GM12878 (cell line): ENCODE data around the gene METAP1. TPM values are rescaled to one million over a fixed set of nuclear protein-coding genes. Genes with fewer than 3 reads are reported as not detected.

Source experiments
- ATAC-seq: fragments of 200-7000 bp; cut with Tn5 transposase; 3 replicates; pipeline ENCODE4 v1.9.1; 2020; ENCODE audit warnings: mild to moderate bottlenecking, moderate library complexity
- BruUV-seq: library from RNA; stranded (reverse); fragments of 400-500 nt; replicated peaks from 2 replicates; lab custom pipeline; 2021; lab: Mats Ljungman, UMichigan
- CTCF ChIA-PET: fragments of 300-600 bp; sonication (Branson Sonifier 250); formaldehyde crosslinking; extraction: SDS; loops from one replicate; lab custom pipeline; 2021; ENCODE audit warnings: inconsistent platforms; lab: Yijun Ruan, JAX
- POLR2A ChIA-PET: fragments of 350-600 bp; formaldehyde crosslinking; extraction: SDS; loops from one replicate; lab custom pipeline; 2021; ENCODE audit warnings: inconsistent platforms; lab: Charles Lee
- RAD21 ChIA-PET: fragments of 300-600 bp; sonication (Branson Sonifier 250); formaldehyde crosslinking; loops from one replicate; lab custom pipeline; 2023; ENCODE audit warnings: antibody characterized with exemption; ENCODE audit not compliant: unreplicated experiment; lab: Charles Lee
- SMC1A ChIA-PET: fragments of 300-600 bp; sonication (Branson Sonifier 250); formaldehyde crosslinking; loops from one replicate; lab custom pipeline; 2023; ENCODE audit not compliant: unreplicated experiment, uncharacterized antibody; lab: Charles Lee
- DNase-seq: peaks from one replicate; pipeline ENCODE4 v3.0.0-alpha.2; 2011; ENCODE audit warnings: low read depth, low spot score
- FAIRE-seq: peaks from 3 replicates; lab custom pipeline; 2011; peaks lifted over from hg19 to GRCh38; lab: Jason Lieb, UNC
- H2AFZ ChIP-seq: 2 replicates; pipeline ENCODE4 v1.6.0; 2011; ENCODE audit warnings: low read depth, low read length, control low read depth; ENCODE audit not compliant: control insufficient read depth
- H3K27ac ChIP-seq: 2 replicates; pipeline ENCODE4 v1.5.1; 2011; ENCODE audit warnings: control low read depth; ENCODE audit not compliant: control insufficient read depth, insufficient read depth
- H3K27me3 ChIP-seq, 2 experiments: replicated peaks in 1 of 2; 2 replicates each; pipeline versions ENCODE4 v1.6.0 to v1.6.1; 2011; ENCODE audit warnings: low read length in 1 of 2; ENCODE audit not compliant: control insufficient read depth in 2 of 2, insufficient read depth in 2 of 2
- H3K36me3 ChIP-seq, 2 experiments: 2 replicates each; pipeline ENCODE4 v1.5.1; 2011; ENCODE audit warnings: low read length in 1 of 2; ENCODE audit not compliant: control insufficient read depth in 2 of 2, insufficient read depth in 2 of 2
- H3K4me1 ChIP-seq: 2 replicates; pipeline ENCODE4 v1.6.1; 2011; ENCODE audit warnings: mild to moderate bottlenecking, low read length, moderate library complexity, mixed read lengths; ENCODE audit not compliant: control insufficient read depth, insufficient read depth
- H3K4me2 ChIP-seq: 2 replicates; pipeline ENCODE4 v1.6.0; 2011; ENCODE audit warnings: control low read depth; ENCODE audit not compliant: control insufficient read depth, insufficient read depth
- H3K4me3 ChIP-seq: fragments of 200-600 bp; sonication (generic); 2 replicates; pipeline ENCODE4 v1.5.1; 2016
- H3K79me2 ChIP-seq: 2 replicates; pipeline ENCODE4 v1.6.0; 2011; ENCODE audit warnings: low read length; ENCODE audit not compliant: control insufficient read depth, insufficient read depth
- H3K9ac ChIP-seq: 2 replicates; pipeline ENCODE4 v1.8.0; 2011; ENCODE audit warnings: low read length, control low read depth, mixed read lengths; ENCODE audit not compliant: control insufficient read depth, insufficient read depth
- H3K9me3 ChIP-seq: replicated peaks from 3 replicates; pipeline ENCODE4 v1.5.1; 2011; ENCODE audit warnings: mild to moderate bottlenecking, low read length; ENCODE audit not compliant: control insufficient read depth, insufficient read depth
- H4K20me1 ChIP-seq: 2 replicates; pipeline ENCODE4 v1.6.0; 2011; ENCODE audit not compliant: control insufficient read depth, insufficient read depth
- BRCA1 ChIP-seq: IDR thresholded peaks from 2 replicates; pipeline ENCODE4 v1.6.1; 2011; ENCODE audit warnings: low read depth, low read length, improper control_type of control experiment
- ESRRA ChIP-seq: IDR thresholded peaks from 2 replicates; pipeline ENCODE4 v1.6.1; 2012; ENCODE audit warnings: mild to moderate bottlenecking, low read length, improper control_type of control experiment
- EZH2 ChIP-seq: IDR thresholded peaks from 2 replicates; pipeline ENCODE4 v1.6.1; 2012; ENCODE audit warnings: low read depth, mild to moderate bottlenecking, control low read depth, inconsistent platforms, low read length, borderline replicate concordance; ENCODE audit not compliant: control insufficient read depth
- PAX8 ChIP-seq: fragments of 450-650 bp; IDR thresholded peaks from 2 replicates; pipeline ENCODE4 v1.6.1; 2017; ENCODE audit warnings: mild to moderate bottlenecking, moderate library complexity
- PKNOX1 ChIP-seq: fragments of 450-650 bp; IDR thresholded peaks from 2 replicates; pipeline ENCODE4 v1.6.1; 2016; ENCODE audit warnings: mild to moderate bottlenecking
- RELA ChIP-seq: fragments of 450-650 bp; IDR thresholded peaks from 2 replicates; pipeline ENCODE4 v1.8.0; 2014; ENCODE audit warnings: borderline replicate concordance; ENCODE audit not compliant: partially characterized antibody
- SREBF1 ChIP-seq: IDR thresholded peaks from 2 replicates; pipeline ENCODE4 v1.6.1; 2012; ENCODE audit warnings: mild to moderate bottlenecking, low read length
- SREBF2 ChIP-seq: IDR thresholded peaks from 2 replicates; pipeline ENCODE4 v1.6.1; 2012; ENCODE audit warnings: mild to moderate bottlenecking, low read length
- TBL1XR1 ChIP-seq: IDR thresholded peaks from 2 replicates; pipeline ENCODE4 v1.6.1; 2012; ENCODE audit warnings: low read depth, low read length, improper control_type of control experiment
- ZNF24 ChIP-seq: fragments of 450-650 bp; IDR thresholded peaks from 2 replicates; pipeline ENCODE4 v1.6.1; 2017; ENCODE audit warnings: antibody characterized with exemption, mild to moderate bottlenecking
- WGBS: methylation state at CpG from one replicate; pipeline ENCODE4 v1.1.6; 2016; ENCODE audit warnings: low lambda C conversion rate; ENCODE audit not compliant: insufficient replicate concordance, insufficient coverage; ENCODE audit errors: missing lambda C conversion rate; 5-methylcytosine and 5-hydroxymethylcytosine counted together
- in situ Hi-C: fragments of 300-500 bp; cut with MboI; formaldehyde crosslinking; loops from 9 replicates; pipeline ENCODE4 v1.14.3; 2018; ENCODE audit warnings: mixed read lengths
- intact Hi-C: fragments of 100-400 bp; cut with micrococcal nuclease; formaldehyde crosslinking; loops from one replicate; pipeline ENCODE4 v1.14.2; 2022; ENCODE audit not compliant: unreplicated experiment
- polyA plus RNA-seq, 11 experiments: library from polyadenylated mRNA; depleted of rRNA in 4 of 11; unstranded in 6 of 11; stranded (reverse) in 5 of 11; fragments of >200 nt; fragmentation: Nextera tagmentation in 4 of 11; fragmentation: Illumina TruSeq in 1 of 11; extraction: Ambion mirVana in 4 of 11; extraction: Trizol in 1 of 11; gene quantifications; 1 replicate in 1 of 11; 2 replicates in 10 of 11; pipeline versions ENCODE4 v1.2.1 to v1.2.3, GENCODE V29; 2011 to 2016; ENCODE audit warnings: inconsistent platforms in 2 of 11, missing spikeins in 2 of 11, low read depth in 1 of 11
- total RNA-seq, 4 experiments: library from RNA; depleted of rRNA in 3 of 4; stranded (reverse); fragments of >200 nt in 3 of 4; fragmentation: Illumina TruSeq in 1 of 4; extraction: Trizol in 1 of 4; gene quantifications; 2 replicates each; pipeline versions ENCODE4 v1.2.1 to v1.2.3, GENCODE V29; 2013 to 2021

Gene METAP1
- total and polyA plus RNA-seq, 10 of the 15 experiments (the other 5 are each of a cell fraction or from before 2014, with no cell fraction given) = 22.7 to 71.4 (median 45.1) TPM

DNA sequence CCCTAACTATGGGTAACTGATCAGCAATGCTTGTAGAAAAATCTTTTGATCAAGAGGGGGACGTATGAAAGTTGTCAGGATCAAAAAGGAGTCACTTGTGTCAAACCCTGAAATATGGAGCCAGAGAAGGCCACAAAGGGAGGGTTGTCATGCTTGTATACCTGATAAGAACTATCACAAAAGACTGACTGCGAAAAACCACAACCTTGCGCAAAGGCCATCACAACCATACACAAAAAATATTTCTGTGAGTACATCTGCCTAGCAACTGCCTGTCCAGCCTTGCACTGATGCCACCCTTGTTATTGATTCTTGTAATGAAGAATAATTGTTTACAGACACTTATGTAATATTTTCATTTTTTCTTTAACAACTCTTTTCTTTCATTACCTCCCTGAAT, 43.8 kb upstream of the METAP1 start:
- Histone ChIP-seq H3K4me3 (no peak overlapping the region), H2AFZ (no peak overlapping the region), H3K79me2 (no peaks in the 10 kb centered on the region), H3K9me3 (no peaks in the 10 kb centered on the region), H3K4me1 (no peaks in the 10 kb centered on the region), H3K4me2 (no peak overlapping the region), H3K36me3 (no peaks in the 10 kb centered on the region), H4K20me1 (no peaks in the 10 kb centered on the region), H3K27ac (no peak overlapping the region), H3K9ac (no peak overlapping the region), H3K27me3 (no peaks in the 10 kb centered on the region)
- ChIA-PET SMC1A (no interaction called here), RAD21 (no interaction called here), POLR2A (no interaction called here), CTCF (interaction anchor here (0.7 kb wide), 1 partner anchor 994 kb away, joined by 5 read pairs; no protein-coding TSS in a partner anchor)
- 60% methylated on average over 3 of the region's 3 CpGs for WGBS
- FAIRE-seq (no peak), ATAC-seq (no peak), DNase-seq (no peak)
- intact Hi-C loops (no loop called here), in situ Hi-C loops (no loop called here)
- TF ChIP-seq SREBF2 (no peak), RELA (no peak), PKNOX1 (no peak), TBL1XR1 (no peak), ZNF24 (no peak), ESRRA (no peak), PAX8 (no peak), SREBF1 (no peak), BRCA1 (no peak), EZH2 (no peak)
- no TSS peak for BruUV-seq
